HEK293T (cell line): ENCODE measurements around the gene DNAH1.

Experiments
- CTBP1 ChIP-seq: fragments of 450-650 bp; IDR thresholded peaks from 2 replicates; pipeline ENCODE4 v1.6.1; 2016; ENCODE audit warnings: borderline replicate concordance
- FOXK2 ChIP-seq: fragments of 450-650 bp; IDR thresholded peaks from 2 replicates; pipeline ENCODE4 v1.6.1; 2016; ENCODE audit warnings: mild to moderate bottlenecking
- SUZ12 ChIP-seq: fragments of 450-650 bp; IDR thresholded peaks from 2 replicates; pipeline ENCODE4 v1.6.1; 2016; ENCODE audit warnings: mild to moderate bottlenecking

DNA sequence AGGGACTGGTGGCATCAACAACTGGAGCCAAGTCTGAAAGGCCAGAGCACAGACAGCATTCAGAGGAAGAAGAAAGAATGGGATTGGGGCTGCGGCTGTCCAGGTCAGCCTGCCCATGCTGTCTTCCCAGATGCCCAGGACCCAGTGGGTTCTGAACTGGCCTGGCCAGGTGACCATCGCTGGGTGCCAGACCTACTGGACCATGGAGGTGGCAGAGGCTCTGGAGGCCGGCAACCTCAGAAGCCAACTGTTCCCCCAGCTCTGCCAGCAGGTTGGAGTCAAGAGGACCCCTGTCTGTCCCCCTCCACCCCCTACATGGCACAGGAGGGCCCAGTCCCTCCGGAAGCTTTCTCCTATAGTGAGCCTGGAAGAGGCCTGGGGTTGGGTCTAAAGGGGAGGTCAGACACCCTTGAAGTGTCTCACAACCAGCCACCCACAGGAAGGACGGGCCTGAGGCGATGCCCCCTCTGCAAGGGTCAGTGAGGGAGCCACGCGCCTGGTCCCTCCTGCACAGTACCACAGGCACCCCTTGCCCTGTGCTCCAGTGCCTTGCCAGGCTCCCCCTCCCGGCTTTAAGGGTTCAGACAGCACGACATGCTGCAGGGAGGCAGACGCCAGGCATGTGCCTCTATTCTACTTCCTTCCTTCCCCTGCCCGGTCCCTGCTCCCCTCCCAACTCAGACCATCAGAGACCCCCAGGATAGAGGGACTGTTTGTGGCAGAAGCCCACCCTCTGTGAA lies 43.2 kb downstream of the DNAH1 start:
- TF ChIP-seq SUZ12 (no peak), FOXK2 (no peak), CTBP1 (no peak)
